ENCODE measurements around the gene ACBD6.

The ACBD6 gene

DNA sequence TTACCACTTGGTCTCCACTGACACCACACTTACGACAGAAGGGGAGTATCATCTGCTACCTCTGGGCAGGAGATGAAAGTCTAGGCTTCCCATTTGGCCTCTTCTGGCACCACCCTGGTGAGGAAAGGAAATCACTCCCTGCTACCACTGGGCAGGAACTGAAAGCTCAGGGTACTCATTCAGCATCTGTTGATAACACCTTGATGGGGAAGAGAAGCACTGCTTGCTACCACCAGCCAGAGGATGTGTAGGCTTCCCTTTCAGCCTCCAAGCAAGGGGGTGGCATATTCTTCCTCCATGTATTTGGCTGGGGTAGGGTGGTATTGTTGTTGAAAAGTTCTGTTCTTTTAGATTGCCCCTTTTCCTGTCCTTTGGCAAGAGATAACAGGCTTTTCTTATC is 115.0 kb downstream of the ACBD6 start:
- in situ Hi-C loops (cut with HindIII; ENCODE audit: low pct_ligation_motif_present, low pct_unique_long_range_greater_than_20kb, low sequenced_read_pairs), result no loop called here
- DNase-seq, result no peak

DNA sequence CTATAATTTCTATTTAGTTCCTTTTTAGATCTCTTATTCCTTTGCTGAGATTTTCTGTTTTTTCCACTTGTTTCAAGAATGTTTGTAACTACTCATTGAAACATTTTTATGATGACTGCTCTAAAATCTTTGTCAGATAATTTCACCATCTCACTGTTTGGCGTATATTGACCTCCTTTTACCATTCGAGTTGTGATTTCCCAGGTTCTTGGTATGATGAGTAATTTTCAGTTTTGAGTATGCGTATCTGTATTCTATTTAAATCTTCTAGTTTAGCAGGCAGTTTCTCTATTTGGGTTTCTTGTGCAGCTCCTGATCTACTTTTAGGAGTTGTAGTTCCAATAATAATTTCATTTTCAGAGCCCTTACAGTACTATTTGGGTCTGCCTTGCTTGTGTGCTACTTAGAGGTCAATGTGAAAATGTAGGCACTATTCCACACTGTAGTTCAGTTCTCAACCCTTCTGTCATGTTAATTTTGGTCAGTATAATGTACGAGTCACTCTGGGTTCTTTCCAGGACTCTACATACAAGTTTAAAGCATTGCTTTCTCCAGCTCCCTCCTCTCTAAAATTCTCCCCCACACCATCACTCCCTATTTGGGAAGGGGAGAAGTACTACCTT is 115.5 kb downstream of the ACBD6 start:
- no peak for DNase-seq
- in situ Hi-C loops (cut with HindIII; ENCODE audit: low pct_ligation_motif_present, low pct_unique_long_range_greater_than_20kb, low sequenced_read_pairs), result no loop called here

DNA sequence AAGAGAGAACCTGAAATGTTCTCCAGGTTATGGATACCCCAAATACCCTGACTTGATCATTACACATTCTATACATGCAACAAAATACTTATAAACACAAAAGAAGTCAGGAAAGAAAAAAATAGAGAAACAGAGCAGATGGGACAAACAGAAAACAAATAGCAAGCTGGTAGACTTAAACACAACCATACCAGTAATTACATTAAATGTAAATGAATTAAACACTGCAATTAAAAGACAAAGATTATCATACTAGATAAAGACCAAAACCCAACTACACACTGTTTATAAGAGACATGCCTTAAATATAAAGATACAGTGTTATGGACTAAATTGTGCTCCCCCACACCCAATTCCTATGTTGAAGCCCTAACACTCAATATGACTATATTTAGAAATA is 117.2 kb downstream of the ACBD6 start:
- no peak for DNase-seq
- in situ Hi-C loops (cut with HindIII; ENCODE audit: low pct_ligation_motif_present, low pct_unique_long_range_greater_than_20kb, low sequenced_read_pairs), result no loop called here

DNA sequence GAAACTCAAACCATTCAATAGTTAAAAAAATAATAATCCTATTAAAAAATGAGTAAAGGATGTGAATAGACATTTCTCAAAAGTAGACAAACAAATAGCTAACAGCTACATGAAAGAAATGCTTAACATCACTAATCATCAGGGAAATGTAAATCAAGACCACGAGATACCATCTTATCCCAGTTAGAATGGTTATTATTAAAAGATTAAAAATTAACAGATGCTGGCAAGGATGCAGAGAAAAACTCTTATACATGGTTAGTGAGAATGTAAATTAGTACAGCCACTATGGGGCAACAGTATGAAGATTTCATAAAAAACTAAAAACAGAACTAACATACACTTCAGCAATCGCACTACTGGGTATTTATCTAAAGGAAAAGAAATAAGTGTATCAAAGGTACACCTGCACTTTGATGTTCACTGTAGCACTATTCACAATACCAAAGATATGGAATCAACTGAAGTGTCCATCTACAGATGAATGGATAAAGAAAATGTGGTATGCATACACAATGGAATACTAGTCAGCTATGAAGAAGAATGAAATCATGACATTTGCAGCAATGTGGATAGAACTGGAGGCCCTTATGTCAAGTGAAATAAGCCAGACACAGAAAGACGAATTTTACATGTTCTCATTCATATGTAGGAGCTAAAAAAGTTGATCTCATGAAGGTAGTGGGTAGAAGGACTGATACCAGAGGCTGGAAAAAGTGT is 117.9 kb downstream of the ACBD6 start:
- in situ Hi-C loops (cut with HindIII; ENCODE audit: low pct_ligation_motif_present, low pct_unique_long_range_greater_than_20kb, low sequenced_read_pairs), result no loop called here
- no peak for DNase-seq

DNA sequence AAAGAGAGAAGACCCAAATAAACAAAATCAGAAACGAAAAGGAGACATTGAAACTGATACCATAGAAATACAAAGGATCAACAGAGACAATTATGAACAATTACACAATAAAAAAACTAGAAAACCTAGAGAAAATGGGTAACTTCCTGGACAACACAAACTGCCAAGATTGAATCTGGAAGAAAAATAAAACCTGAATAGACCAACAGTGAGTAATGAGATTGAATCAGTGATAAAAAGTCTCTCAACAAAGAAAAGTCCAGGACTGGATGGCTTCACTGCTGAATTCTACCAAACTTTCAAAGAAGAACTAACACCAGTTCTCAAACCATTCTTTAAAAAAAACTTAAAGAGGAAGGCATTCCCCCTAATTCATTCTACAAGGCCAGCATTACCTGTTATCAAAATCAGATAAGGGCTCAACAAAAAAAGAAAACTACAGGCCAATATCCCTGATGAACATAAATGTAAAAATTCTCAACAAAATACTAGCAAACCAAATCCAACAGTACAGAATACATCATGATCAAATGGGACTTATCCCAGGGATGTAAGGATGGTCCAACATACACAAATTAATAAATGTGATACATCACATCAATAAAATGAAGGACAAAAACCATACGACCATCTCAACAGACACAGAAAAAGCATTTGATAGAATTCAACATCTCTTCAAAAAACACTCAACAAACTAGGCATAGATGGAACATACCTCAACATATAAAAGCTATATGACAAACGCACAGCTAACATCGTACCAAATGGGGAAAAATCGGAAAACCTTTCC is 119.9 kb downstream of the ACBD6 start:
- in situ Hi-C loops (cut with HindIII; ENCODE audit: low pct_ligation_motif_present, low pct_unique_long_range_greater_than_20kb, low sequenced_read_pairs), result no loop called here
- no peak for DNase-seq

DNA sequence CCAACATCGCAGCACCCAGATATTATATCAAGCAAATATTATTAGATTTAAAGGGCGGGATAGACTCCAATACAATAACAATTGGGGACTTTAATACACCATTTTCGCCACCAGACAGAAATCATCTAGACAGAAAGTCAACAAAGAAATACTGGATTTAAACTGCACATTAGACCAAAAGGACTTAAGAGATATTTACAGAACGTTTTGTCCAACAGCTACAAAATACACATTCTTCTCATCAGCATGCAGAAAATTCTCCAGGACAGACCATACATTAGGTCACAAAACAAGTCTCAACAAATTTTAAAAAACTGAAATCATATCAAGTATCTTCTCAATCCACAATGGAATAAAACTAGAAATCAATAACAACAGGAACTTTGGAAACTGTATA is 121.2 kb downstream of the ACBD6 start:
- DNase-seq, result no peak
- in situ Hi-C loops (cut with HindIII; ENCODE audit: low pct_ligation_motif_present, low pct_unique_long_range_greater_than_20kb, low sequenced_read_pairs), result no loop called here

DNA sequence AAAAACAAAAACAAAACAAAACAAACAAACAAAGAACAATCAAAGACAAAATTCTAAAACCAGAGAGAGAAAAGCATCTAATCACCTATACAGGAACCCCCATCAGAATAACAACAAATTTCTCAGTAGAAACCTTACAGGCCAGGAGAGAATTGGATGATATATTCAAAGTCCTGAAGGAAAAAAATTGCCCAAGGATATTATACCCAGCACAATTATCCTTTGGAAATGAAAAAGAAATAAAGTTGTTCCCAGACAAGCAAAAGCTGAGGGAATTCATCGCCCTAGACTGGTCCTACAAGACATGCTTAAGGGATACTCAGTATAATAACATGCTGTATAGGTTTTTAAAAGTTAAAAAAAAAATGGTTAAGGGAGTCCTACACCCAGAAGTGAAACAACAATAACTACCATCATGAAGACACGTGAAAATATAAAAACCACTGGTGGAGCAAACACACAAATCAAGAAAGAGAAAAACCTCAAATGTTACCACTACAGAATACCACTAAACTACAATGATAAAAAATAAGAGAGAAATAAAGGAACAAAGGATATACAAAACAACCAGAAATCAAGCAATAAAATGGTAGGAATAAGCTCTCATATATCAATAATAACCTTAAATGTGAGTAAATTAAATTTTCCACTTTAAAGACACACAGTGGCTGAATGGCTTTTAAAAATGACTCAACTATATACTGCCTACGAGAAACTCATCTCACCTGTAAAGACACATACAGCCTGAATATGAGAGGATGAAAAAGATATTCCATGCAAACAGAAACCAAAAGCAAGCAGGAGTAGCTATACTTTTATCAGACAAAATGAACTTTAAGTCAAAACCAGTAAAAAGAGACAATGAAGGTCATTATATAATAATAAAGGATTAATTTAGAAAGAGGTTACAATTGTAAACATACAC is 121.9 kb downstream of the ACBD6 start:
- in situ Hi-C loops (cut with HindIII; ENCODE audit: low pct_ligation_motif_present, low pct_unique_long_range_greater_than_20kb, low sequenced_read_pairs), result no loop called here

DNA sequence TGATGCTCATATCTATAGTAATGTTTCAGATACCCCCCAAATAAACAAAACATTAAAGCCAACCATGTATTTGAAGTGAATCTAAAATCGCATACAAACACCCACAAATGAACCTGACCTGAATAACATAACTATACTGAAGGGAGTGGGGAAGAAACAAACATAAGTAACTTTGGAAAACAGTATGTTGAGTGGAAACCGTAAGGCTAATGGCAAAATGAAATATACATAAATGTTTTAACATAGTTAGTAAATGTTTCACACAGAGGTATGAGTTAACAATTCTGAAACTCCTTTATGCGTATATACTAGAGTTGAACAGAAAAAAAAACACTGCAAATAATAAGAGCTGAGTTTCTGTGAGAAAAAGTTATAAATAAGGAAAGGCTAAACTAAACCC is 125.6 kb downstream of the ACBD6 start:
- in situ Hi-C loops (cut with HindIII; ENCODE audit: low pct_ligation_motif_present, low pct_unique_long_range_greater_than_20kb, low sequenced_read_pairs), result no loop called here
- no peak for DNase-seq

More for the DNA sequence above, 121.9 kb downstream of the ACBD6 start:
- no peak for DNase-seq

DNA sequence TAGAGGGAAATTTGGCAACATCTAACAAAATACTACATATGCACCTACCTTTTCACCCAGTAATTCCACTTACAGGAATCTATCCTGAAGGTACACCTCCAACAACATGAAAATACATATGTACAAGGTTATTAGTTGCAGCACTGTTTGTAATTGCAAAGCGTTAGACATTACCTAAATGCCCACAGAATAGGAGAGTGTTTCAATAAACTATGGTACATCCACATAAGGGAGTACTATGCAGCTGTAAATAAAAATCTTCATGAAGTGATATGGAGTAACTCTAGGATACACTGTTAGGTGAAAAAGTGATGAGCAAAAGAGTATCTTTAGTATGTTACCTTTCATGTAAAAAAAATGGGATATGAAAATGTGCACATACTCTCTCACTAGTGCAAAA is 126.1 kb downstream of the ACBD6 start:
- in situ Hi-C loops (cut with HindIII; ENCODE audit: low pct_ligation_motif_present, low pct_unique_long_range_greater_than_20kb, low sequenced_read_pairs), result no loop called here

DNA sequence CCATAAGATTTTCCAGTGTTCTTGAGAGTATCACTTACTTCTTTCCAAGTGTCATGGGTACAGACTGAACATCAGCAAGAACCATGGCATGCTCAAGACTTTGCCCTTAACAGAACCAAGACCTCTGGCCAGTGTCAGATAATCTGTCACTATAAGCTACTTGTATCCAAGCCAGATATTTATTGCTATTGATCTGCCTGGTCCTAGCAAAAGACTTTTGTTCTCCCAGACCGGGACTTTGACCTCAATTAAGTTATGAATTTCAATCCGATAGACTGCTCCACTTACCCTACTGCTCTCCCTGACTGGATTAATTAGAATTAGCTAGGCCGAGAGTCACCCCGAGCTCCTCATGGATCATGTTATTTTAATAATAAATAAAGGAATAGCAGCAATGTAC is 129.6 kb downstream of the ACBD6 start:
- in situ Hi-C loops (cut with HindIII; ENCODE audit: low pct_ligation_motif_present, low pct_unique_long_range_greater_than_20kb, low sequenced_read_pairs), result no loop called here
- no peak for DNase-seq

More for the DNA sequence above, 126.1 kb downstream of the ACBD6 start:
- DNase-seq, result no peak

DNA sequence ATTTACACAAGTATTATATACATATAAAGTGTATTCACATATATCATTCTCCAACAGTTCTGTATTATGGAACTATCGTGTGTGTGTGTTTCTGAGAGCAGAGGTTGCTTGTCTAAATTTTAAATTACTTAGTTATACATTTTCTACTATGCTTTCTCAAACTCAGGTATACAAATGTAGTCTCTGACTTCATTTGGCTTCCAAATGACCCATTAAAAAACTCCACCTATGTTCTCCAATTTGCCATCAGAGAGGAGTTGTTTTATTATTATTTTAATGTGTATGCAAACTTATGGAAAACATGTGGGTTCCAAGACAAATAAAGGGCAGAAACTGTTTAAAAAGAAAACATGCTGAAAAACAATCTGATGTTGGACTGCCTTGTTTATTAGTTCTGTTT is 131.8 kb downstream of the ACBD6 start:
- no peak for DNase-seq
- in situ Hi-C loops (cut with HindIII; ENCODE audit: low pct_ligation_motif_present, low pct_unique_long_range_greater_than_20kb, low sequenced_read_pairs), result no loop called here

DNA sequence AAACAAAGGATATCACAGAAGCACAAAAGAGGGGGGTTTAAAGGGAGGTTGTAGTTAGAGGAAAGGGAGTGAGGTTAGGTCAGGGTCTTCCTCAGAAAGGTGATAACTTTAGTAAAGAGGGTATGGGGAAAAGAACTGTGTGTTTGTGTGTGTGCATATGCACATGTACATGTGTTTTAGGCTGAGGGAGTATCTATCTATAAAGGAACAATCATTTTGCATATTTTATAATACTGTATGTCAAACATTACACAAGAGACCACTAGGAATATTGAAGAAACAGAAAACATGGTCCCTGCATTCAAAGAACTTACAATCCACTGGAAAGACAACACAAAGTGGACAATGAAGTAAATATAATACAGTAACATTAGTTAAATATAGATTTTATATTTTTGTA is 132.2 kb downstream of the ACBD6 start:
- in situ Hi-C loops (cut with HindIII; ENCODE audit: low pct_ligation_motif_present, low pct_unique_long_range_greater_than_20kb, low sequenced_read_pairs), result no loop called here
- DNase-seq, result no peak

DNA sequence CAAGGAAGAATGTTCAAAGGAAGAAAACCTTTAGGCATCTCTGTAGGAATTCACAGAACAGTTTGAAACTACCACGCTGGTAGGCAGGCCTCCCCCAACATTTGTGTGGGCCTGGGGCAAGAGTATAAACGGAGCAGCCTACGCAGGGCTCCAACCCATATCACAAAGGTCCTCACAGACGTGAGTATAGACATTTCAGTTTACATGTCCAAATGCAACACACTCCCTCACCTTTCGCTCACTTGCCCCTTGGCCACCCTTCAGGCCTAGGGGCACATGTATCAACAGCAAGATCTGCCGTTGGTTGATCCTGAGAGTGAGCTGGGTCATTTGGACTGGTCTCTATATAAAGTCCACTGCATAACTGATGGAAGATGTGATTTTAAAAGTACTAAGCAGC is 133.3 kb downstream of the ACBD6 start:
- no peak for DNase-seq
- in situ Hi-C loops (cut with HindIII; ENCODE audit: low pct_ligation_motif_present, low pct_unique_long_range_greater_than_20kb, low sequenced_read_pairs), result no loop called here

DNA sequence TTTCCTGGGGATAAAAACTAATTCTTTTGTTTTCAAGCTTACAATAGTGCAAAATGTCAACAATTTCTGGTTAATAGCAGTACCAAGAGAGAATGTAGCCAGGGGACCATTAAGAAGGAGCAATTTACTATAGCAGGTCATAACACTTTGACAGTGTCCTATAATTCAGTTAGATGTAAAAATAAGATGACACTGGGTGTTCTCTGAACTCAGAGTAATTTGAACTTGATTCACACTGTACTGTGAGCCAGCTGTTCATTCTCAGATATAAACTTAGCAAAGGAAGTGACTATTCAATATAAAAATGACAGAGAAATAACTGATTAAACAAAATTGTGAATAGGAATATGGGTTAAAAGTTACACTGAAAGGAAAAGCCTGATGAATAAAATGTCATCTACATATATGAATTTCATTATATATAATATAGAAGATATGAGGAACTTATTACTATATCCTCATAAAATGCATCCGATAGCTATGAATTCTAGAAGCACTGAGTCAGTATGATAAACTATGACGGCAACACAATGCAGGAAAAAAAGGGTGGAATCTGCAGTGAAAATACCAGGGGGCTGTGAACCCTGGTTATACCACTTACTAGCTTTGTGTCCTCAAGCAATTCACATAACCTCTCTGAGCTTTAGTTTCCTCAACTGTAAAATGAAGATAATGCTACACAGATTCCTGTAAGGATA is 135.9 kb downstream of the ACBD6 start:
- DNase-seq, result no peak
- in situ Hi-C loops (cut with HindIII; ENCODE audit: low pct_ligation_motif_present, low pct_unique_long_range_greater_than_20kb, low sequenced_read_pairs), result no loop called here

DNA sequence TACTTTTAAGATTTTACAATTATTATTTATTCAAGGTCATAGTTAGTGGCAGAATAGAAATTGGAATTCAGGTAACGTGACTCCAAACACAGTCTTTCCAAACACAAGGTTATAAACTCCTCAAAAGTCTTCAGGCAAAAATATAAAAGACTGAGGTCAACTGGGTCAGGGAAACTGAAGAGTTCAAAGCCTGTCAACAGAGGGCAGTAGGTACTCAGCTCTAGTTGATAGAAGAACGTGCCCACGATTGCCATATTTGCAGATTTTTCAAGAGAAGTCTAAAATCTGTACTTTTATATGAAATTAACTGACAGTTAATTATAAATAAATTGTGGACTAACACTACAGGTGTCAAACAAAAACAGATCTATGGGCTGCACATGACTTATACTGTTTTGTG is 137.3 kb downstream of the ACBD6 start:
- DNase-seq, result peak; percentile 34
- in situ Hi-C loops (cut with HindIII; ENCODE audit: low pct_ligation_motif_present, low pct_unique_long_range_greater_than_20kb, low sequenced_read_pairs), result no loop called here

DNA sequence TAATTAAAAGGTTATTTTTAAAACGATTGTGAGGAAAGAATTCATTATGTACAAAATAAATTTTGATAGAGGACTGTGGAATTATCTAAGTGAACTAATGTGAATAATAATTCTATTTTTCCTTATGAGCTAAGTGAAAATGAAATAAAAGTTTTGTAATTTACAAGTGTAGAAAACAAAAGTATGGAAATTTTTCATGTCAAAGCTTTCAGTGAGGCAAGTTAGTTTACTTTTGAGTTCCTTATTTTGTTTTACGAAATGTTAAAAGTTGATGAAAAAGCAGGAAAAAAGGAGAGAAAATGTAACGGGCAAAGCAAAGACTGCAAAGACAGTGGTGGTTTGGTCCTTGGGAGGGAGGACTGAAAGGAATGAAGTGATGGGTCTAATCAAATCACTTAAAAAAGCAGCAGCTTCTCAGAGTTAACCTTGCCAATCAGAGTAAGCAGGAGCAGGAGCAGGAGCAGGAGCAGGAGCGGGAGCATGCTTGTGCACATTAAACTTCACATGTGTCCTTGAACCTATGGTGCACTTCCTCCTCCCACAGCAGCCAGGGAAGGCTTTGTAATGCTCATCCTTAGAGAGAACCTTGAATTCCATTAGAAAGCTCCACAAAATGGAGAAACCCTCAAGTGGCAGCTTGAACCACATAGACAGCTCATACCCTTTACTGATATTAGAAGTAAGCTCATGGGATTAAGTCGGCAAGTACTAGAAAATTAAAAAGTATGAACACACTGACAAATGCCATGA is 139.0 kb downstream of the ACBD6 start:
- in situ Hi-C loops (cut with HindIII; ENCODE audit: low pct_ligation_motif_present, low pct_unique_long_range_greater_than_20kb, low sequenced_read_pairs), result no loop called here
- no peak for DNase-seq

DNA sequence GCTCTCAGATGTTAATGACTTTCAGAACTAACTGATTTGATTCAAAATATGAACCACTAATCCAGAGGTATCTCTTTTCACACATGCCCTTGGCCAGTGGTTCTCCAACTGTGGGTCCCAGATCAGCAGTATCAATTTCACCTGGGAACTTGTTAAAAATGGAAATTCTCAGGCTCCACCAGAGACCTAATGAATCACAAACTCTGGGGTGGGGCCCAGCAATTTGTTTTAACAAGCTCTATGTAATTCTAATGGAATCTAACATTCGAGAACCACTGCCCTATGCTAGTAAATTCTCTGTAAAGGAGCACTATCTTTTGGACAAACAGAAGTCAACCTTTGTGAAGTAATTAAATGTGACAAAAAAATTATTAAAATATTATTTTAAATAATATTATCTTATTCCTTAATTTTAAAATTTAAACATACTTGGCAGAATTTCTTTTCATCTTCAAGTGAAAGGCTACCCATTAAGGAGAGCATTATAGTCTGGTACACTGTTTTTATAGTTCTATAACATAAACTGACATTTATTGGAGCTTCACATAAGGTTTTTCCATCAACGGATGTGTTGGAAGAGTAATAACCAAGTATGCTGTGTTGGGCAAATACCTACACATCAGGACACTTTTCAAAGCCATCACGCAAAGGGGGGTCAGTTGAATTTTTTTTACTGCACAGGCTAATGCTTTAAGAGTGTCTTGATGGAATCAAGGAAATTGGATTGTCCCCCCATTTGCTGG is 141.9 kb downstream of the ACBD6 start:
- in situ Hi-C loops (cut with HindIII; ENCODE audit: low pct_ligation_motif_present, low pct_unique_long_range_greater_than_20kb, low sequenced_read_pairs), result no loop called here
- no peak for DNase-seq
